GM12878 (cell line): ENCODE results near the gene FXYD6. TPM values are rescaled to one million over a fixed set of nuclear protein-coding genes. Genes with fewer than 3 reads are reported as not detected.

Source experiments
- ATAC-seq: fragments of 200-7000 bp; cut with Tn5 transposase; 3 replicates; pipeline ENCODE4 v1.9.1; 2020; ENCODE audit warnings: mild to moderate bottlenecking, moderate library complexity
- BruUV-seq: library from RNA; stranded (reverse); fragments of 400-500 nt; replicated peaks from 2 replicates; lab custom pipeline; 2021; lab: Mats Ljungman, UMichigan
- CTCF ChIA-PET: fragments of 300-600 bp; sonication (Branson Sonifier 250); formaldehyde crosslinking; extraction: SDS; loops from one replicate; lab custom pipeline; 2021; ENCODE audit warnings: inconsistent platforms; lab: Yijun Ruan, JAX
- POLR2A ChIA-PET: fragments of 350-600 bp; formaldehyde crosslinking; extraction: SDS; loops from one replicate; lab custom pipeline; 2021; ENCODE audit warnings: inconsistent platforms; lab: Charles Lee
- RAD21 ChIA-PET: fragments of 300-600 bp; sonication (Branson Sonifier 250); formaldehyde crosslinking; loops from one replicate; lab custom pipeline; 2023; ENCODE audit warnings: antibody characterized with exemption; ENCODE audit not compliant: unreplicated experiment; lab: Charles Lee
- SMC1A ChIA-PET: fragments of 300-600 bp; sonication (Branson Sonifier 250); formaldehyde crosslinking; loops from one replicate; lab custom pipeline; 2023; ENCODE audit not compliant: unreplicated experiment, uncharacterized antibody; lab: Charles Lee
- DNase-seq: peaks from one replicate; pipeline ENCODE4 v3.0.0-alpha.2; 2011; ENCODE audit warnings: low read depth, low spot score
- FAIRE-seq: peaks from 3 replicates; lab custom pipeline; 2011; peaks lifted over from hg19 to GRCh38; lab: Jason Lieb, UNC
- H2AFZ ChIP-seq: 2 replicates; pipeline ENCODE4 v1.6.0; 2011; ENCODE audit warnings: low read depth, low read length, control low read depth; ENCODE audit not compliant: control insufficient read depth
- H3K27ac ChIP-seq: 2 replicates; pipeline ENCODE4 v1.5.1; 2011; ENCODE audit warnings: control low read depth; ENCODE audit not compliant: control insufficient read depth, insufficient read depth
- H3K27me3 ChIP-seq, 2 experiments: replicated peaks in 1 of 2; 2 replicates each; pipeline versions ENCODE4 v1.6.0 to v1.6.1; 2011; ENCODE audit warnings: low read length in 1 of 2; ENCODE audit not compliant: control insufficient read depth in 2 of 2, insufficient read depth in 2 of 2
- H3K36me3 ChIP-seq, 2 experiments: 2 replicates each; pipeline ENCODE4 v1.5.1; 2011; ENCODE audit warnings: low read length in 1 of 2; ENCODE audit not compliant: control insufficient read depth in 2 of 2, insufficient read depth in 2 of 2
- H3K4me1 ChIP-seq: 2 replicates; pipeline ENCODE4 v1.6.1; 2011; ENCODE audit warnings: mild to moderate bottlenecking, low read length, moderate library complexity, mixed read lengths; ENCODE audit not compliant: control insufficient read depth, insufficient read depth
- H3K4me2 ChIP-seq: 2 replicates; pipeline ENCODE4 v1.6.0; 2011; ENCODE audit warnings: control low read depth; ENCODE audit not compliant: control insufficient read depth, insufficient read depth
- H3K4me3 ChIP-seq: fragments of 200-600 bp; sonication (generic); 2 replicates; pipeline ENCODE4 v1.5.1; 2016
- H3K79me2 ChIP-seq: 2 replicates; pipeline ENCODE4 v1.6.0; 2011; ENCODE audit warnings: low read length; ENCODE audit not compliant: control insufficient read depth, insufficient read depth
- H3K9ac ChIP-seq: 2 replicates; pipeline ENCODE4 v1.8.0; 2011; ENCODE audit warnings: low read length, control low read depth, mixed read lengths; ENCODE audit not compliant: control insufficient read depth, insufficient read depth
- H3K9me3 ChIP-seq: replicated peaks from 3 replicates; pipeline ENCODE4 v1.5.1; 2011; ENCODE audit warnings: mild to moderate bottlenecking, low read length; ENCODE audit not compliant: control insufficient read depth, insufficient read depth
- H4K20me1 ChIP-seq: 2 replicates; pipeline ENCODE4 v1.6.0; 2011; ENCODE audit not compliant: control insufficient read depth, insufficient read depth
- BACH1 ChIP-seq: fragments of 450-650 bp; IDR thresholded peaks from 2 replicates; pipeline ENCODE4 v1.6.1; 2017; ENCODE audit warnings: mild to moderate bottlenecking, borderline replicate concordance
- BRCA1 ChIP-seq: IDR thresholded peaks from 2 replicates; pipeline ENCODE4 v1.6.1; 2011; ENCODE audit warnings: low read depth, low read length, improper control_type of control experiment
- CREM ChIP-seq: IDR thresholded peaks from 2 replicates; pipeline ENCODE4 v1.6.1; 2014; ENCODE audit warnings: antibody characterized with exemption, low read depth
- GABPA ChIP-seq: IDR thresholded peaks from 2 replicates; pipeline ENCODE4 v1.6.1; 2014; ENCODE audit warnings: antibody characterized with exemption, low read depth, mild to moderate bottlenecking, inconsistent platforms
- NRF1 ChIP-seq: conservative IDR thresholded peaks from 2 replicates; pipeline ENCODE4 v1.6.1; 2011; ENCODE audit warnings: mild to moderate bottlenecking, low read depth, low read length, improper control_type of control experiment
- RAD21 ChIP-seq: IDR thresholded peaks from 2 replicates; pipeline ENCODE4 v1.6.1; 2011; ENCODE audit warnings: mild to moderate bottlenecking, low read depth, low read length, moderate library complexity; ENCODE audit not compliant: insufficient read depth
- RFX5 ChIP-seq: IDR thresholded peaks from 2 replicates; pipeline ENCODE4 v1.6.1; 2011; ENCODE audit warnings: low read depth, low read length, improper control_type of control experiment
- SIX5 ChIP-seq: IDR thresholded peaks from 2 replicates; pipeline ENCODE4 v1.6.1; 2011; ENCODE audit warnings: mild to moderate bottlenecking, low read depth, low read length, moderate library complexity; ENCODE audit not compliant: severe bottlenecking
- TARDBP ChIP-seq: IDR thresholded peaks from 2 replicates; pipeline ENCODE4 v1.6.1; 2016; ENCODE audit warnings: borderline replicate concordance
- WGBS: methylation state at CpG from one replicate; pipeline ENCODE4 v1.1.6; 2016; ENCODE audit warnings: low lambda C conversion rate; ENCODE audit not compliant: insufficient replicate concordance, insufficient coverage; ENCODE audit errors: missing lambda C conversion rate; 5-methylcytosine and 5-hydroxymethylcytosine counted together
- in situ Hi-C: fragments of 300-500 bp; cut with MboI; formaldehyde crosslinking; loops from 9 replicates; pipeline ENCODE4 v1.14.3; 2018; ENCODE audit warnings: mixed read lengths
- intact Hi-C: fragments of 100-400 bp; cut with micrococcal nuclease; formaldehyde crosslinking; loops from one replicate; pipeline ENCODE4 v1.14.2; 2022; ENCODE audit not compliant: unreplicated experiment
- polyA plus RNA-seq, 11 experiments: library from polyadenylated mRNA; depleted of rRNA in 4 of 11; unstranded in 6 of 11; stranded (reverse) in 5 of 11; fragments of >200 nt; fragmentation: Nextera tagmentation in 4 of 11; fragmentation: Illumina TruSeq in 1 of 11; extraction: Ambion mirVana in 4 of 11; extraction: Trizol in 1 of 11; gene quantifications; 1 replicate in 1 of 11; 2 replicates in 10 of 11; pipeline versions ENCODE4 v1.2.1 to v1.2.3, GENCODE V29; 2011 to 2016; ENCODE audit warnings: inconsistent platforms in 2 of 11, missing spikeins in 2 of 11, low read depth in 1 of 11
- total RNA-seq, 4 experiments: library from RNA; depleted of rRNA in 3 of 4; stranded (reverse); fragments of >200 nt in 3 of 4; fragmentation: Illumina TruSeq in 1 of 4; extraction: Trizol in 1 of 4; gene quantifications; 2 replicates each; pipeline versions ENCODE4 v1.2.1 to v1.2.3, GENCODE V29; 2013 to 2021
- TF ChIP-seq, protein P1 (sequence below): IDR thresholded peaks from 2 replicates; pipeline ENCODE4 v1.6.1; 2011; ENCODE audit warnings: mild to moderate bottlenecking, low read depth, low read length, moderate library complexity; ENCODE audit not compliant: insufficient replicate concordance
- TF ChIP-seq, protein P2 (sequence below): fragments of 450-650 bp; IDR thresholded peaks from 2 replicates; pipeline ENCODE4 v1.6.1; 2017; ENCODE audit warnings: borderline replicate concordance

The FXYD6 gene
- total and polyA plus RNA-seq, 10 of the 15 experiments (the other 5 are each of a cell fraction or from before 2014, with no cell fraction given): 0.09 to 2.0 (median 0.23) TPM; not detected in 2

DNA sequence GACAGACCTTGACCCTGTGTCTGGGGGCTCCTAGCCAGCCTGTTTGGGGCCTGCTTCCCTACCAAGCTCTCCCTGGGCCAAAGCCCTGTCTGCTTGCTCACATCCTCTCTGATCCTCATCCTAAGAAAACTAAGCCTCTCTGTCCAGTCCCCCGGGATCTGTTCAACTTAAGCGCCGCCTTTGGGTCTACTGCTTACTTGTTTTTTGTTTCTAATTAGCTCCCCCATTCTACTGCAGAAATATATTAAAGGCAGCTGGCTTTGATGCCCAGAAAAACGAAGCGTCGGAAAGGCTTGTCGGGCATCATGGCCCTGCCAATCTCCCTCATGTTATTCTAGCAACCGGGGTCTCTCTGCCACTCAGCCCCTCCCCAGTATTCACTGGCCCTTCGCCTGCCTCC is 82.9 kb downstream of the FXYD6 start:
- intact Hi-C loops (no loop called here), in situ Hi-C loops (no loop called here)
- 53% methylated on average over 9 of the region's 9 CpGs for WGBS
- no peak overlapping the region for H3K27ac ChIP-seq
- TF ChIP-seq GABPA: no peak
- no peak for TF ChIP-seq RAD21
- no peak for TF ChIP-seq SIX5
- no peak for TF ChIP-seq NRF1
- no peak for TF ChIP-seq TARDBP
- TF ChIP-seq CREM: no peak
- TF ChIP-seq BRCA1: no peak
- TF ChIP-seq, protein P1, sequence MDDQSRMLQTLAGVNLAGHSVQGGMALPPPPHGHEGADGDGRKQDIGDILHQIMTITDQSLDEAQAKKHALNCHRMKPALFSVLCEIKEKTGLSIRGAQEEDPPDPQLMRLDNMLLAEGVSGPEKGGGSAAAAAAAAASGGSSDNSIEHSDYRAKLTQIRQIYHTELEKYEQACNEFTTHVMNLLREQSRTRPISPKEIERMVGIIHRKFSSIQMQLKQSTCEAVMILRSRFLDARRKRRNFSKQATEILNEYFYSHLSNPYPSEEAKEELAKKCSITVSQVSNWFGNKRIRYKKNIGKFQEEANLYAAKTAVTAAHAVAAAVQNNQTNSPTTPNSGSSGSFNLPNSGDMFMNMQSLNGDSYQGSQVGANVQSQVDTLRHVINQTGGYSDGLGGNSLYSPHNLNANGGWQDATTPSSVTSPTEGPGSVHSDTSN: no peak
- TF ChIP-seq, protein P2, sequence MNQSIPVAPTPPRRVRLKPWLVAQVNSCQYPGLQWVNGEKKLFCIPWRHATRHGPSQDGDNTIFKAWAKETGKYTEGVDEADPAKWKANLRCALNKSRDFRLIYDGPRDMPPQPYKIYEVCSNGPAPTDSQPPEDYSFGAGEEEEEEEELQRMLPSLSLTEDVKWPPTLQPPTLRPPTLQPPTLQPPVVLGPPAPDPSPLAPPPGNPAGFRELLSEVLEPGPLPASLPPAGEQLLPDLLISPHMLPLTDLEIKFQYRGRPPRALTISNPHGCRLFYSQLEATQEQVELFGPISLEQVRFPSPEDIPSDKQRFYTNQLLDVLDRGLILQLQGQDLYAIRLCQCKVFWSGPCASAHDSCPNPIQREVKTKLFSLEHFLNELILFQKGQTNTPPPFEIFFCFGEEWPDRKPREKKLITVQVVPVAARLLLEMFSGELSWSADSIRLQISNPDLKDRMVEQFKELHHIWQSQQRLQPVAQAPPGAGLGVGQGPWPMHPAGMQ: no peak
- no peak for TF ChIP-seq BACH1
- no peak for TF ChIP-seq RFX5
- FAIRE-seq (no peak), DNase-seq (no peak), ATAC-seq (no peak)
- no peaks in the 10 kb centered on the region for H3K36me3 ChIP-seq
- ChIA-PET RAD21 (no interaction called here), SMC1A (interaction anchor here (1.2 kb wide), 1 partner anchor 24 kb away, joined by 3 read pairs; no protein-coding TSS in a partner anchor), CTCF (interaction anchor here (0.6 to 1.6 kb wide), 3 partner anchors 14 to 366 kb away, joined by 3 to 7 read pairs (median 3); no protein-coding TSS in a partner anchor), POLR2A (no interaction called here)
- no peaks in the 10 kb centered on the region for H3K9me3 ChIP-seq
- no peak overlapping the region for H3K4me3 ChIP-seq
- H3K4me2 ChIP-seq: no peak overlapping the region
- H3K4me1 ChIP-seq: no peaks in the 10 kb centered on the region
- H3K9ac ChIP-seq: no peak overlapping the region
- no peaks in the 10 kb centered on the region for H3K79me2 ChIP-seq
- H3K27me3 ChIP-seq: peaks cover 4 to 8% of the 10 kb centered on the region in 2 experiments; a peak in 3 of 4 replicates
- H4K20me1 ChIP-seq: no peaks in the 10 kb centered on the region
- no TSS peak for BruUV-seq
- no peak overlapping the region for H2AFZ ChIP-seq
